Vein endothelial cell (primary cell): ENCODE data around the gene AHSG. TPM values are rescaled to one million over a fixed set of nuclear protein-coding genes. Genes with fewer than 3 reads are reported as not detected.

Experiments
- small RNA-seq: library from RNA; depleted of rRNA; stranded (forward); fragments of <200 nt; gene quantifications from one replicate; pipeline ENCODE3, GENCODE V24; 2012
- total RNA-seq: library from RNA; depleted of rRNA; stranded (reverse); fragments of >200 nt; gene quantifications from 2 replicates; pipeline ENCODE4 v1.2.3, GENCODE V29; 2012

AHSG gene, protein sequence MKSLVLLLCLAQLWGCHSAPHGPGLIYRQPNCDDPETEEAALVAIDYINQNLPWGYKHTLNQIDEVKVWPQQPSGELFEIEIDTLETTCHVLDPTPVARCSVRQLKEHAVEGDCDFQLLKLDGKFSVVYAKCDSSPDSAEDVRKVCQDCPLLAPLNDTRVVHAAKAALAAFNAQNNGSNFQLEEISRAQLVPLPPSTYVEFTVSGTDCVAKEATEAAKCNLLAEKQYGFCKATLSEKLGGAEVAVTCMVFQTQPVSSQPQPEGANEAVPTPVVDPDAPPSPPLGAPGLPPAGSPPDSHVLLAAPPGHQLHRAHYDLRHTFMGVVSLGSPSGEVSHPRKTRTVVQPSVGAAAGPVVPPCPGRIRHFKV
- not detected in 2 replicates for total RNA-seq

DNA sequence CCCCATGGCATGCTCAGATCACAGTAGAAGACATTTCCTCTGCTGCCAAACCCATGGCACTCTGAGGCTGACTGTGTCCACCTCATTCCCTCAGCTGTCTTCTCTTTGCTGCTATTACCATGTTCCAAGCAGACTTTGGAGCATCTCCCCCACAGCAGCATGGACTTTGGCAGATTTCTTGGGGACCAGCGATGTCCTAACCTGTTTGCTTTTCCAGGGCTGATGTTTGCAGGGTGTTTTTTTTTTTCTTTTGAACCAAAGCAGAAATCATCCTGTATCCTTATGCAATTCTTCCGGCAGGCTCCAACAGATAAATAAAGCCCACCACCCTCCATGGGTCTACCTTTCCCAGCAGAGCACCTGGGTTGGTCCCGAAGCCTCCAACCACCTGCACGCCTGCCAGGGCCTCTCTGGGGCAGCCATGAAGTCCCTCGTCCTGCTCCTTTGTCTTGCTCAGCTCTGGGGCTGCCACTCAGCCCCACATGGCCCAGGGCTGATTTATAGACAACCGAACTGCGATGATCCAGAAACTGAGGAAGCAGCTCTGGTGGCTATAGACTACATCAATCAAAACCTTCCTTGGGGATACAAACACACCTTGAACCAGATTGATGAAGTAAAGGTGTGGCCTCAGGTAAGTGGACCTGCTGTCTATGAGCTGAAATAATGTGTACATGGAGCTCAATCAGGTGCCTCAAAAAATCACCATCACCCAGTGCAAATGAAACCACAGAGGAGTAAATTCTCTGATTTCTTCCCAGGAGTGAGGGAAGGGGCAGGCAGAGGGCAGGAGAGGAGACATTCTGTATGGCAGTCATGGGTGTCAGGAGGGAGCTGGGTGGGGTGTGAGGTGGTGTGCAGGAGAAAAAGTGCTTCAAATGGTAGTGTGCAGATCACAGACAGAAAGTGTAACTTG is at the start of gene AHSG:
Gene AHSG (plus strand): TSS at position 340 of the 916 bp plus-strand sequence. CDS start 82 bp downstream, at position 422.

DNA sequence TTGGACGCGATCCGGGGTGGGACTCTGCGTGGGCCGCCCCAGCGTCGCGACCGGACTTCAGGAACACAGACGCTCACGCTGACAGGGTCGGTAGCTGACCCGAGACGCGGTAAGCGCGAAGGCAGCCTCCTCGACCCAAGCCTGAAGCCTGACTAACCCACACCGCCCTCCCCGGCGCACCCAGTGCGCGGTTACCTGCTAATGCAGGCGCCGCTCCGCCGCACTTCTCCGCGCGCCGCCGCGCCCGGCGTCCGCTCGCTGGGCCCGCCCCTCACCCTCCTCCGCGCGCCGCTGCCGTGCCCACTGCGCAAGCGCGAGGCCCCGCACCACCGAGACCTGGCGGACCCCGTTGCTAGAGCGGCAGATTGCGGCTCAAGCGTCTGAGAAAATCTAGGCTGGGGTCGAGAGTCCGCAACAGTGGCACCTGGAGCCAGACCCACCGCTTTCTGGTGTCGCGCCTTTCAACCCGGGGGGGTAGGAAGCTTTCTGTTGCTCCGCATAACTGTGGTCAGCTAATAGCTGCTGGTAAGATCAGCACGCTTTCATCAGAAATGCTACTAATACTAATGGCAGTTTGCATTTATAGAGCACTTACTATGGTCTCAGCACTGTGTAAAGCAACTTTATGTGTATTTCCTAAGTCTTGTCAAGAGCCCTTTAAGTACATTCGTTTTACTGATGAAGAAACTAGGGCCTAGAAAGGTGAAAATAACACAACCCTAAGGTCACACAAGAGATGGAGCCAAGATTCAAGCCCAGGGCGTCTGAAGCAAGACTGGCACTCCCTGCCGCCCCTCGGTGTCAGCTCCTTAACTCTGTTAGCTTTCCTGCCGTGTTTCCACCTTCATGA is 45.6 kb upstream of the AHSG start, which contains the start of gene TBCCD1:
Gene TBCCD1 (minus strand): TSS at position 268 of the 850 bp plus-strand sequence. CDS start 3,010 bp downstream, outside the sequence.

DNA sequence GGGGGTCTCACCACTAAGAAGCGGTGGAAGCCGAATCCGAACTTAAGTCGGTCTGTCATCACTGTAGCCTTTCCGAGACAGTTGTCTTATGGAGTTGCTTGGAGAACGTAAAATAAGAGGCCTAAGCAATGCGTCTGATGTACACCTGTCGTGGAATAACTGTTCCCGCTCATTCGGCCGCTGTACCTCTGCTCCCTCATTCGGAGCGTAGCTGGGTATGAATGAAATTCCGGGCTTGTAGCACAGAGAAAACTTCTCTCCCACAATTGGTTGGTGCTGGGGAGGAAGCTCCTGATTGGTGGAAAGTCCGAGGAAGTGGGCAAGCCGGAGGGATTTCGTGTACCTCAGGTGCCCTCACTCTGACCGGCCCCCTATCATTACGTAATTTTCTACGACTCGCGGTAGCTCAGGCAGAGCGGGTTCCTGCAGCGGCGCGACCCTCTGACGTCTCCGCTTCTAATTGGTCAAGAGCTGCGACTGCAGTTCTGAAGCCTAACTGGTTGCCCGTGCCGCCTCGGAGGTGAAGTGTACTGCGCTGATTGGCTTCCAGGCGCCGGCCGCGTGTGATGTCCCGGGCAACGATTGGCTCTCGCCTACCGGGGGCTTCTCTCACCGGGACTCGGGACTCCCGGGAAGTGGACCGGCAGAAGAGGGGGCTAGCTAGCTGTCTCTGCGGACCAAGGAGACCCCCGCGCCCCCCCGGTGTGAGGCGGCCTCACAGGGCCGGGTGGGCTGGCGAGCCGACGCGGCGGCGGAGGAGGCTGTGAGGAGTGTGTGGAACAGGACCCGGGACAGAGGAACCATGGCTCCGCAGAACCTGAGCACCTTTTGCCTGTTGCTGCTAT is 42.5 kb upstream of the AHSG start, which contains the start of gene DNAJB11:
Gene DNAJB11 (plus strand): TSS at position 625 of the 845 bp plus-strand sequence. CDS start 178 bp downstream, at position 803.

DNA sequence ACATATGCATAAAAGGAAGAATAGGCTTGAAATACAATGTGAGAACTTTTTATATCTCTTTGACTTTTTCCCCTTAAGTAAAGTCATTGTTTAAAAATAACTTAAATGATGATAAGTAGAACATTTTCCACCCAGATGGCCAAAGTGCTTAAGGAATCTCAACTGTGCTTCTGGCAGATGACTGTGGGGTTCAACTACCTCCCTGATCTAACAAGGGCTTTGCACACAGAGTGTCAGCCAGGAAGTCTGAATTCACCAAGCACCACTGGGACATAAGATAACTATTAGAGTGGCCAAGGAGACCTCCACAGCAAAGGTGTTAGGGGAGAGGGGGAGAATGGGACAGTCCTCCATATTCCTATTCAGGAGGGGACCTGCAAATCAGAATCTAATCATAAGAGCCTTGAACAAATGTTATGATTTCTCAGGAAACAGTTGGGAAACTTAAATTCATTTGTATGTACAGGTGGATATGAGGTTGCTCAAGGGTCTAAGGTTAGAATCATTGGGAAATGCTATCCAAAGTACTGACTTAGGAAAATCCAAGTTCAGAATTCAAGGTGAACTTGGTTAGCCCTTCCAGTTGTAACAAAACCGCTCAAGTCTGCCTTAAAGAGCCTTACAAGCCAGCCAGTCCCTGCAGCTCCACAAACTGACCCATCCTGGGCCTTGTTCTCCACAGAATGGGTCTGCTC is 27.1 kb downstream of the AHSG start, which contains the start of gene FETUB:
Gene FETUB (plus strand): TSS at position 622 of the 695 bp plus-strand sequence. CDS start 62 bp downstream, at position 684.

DNA sequence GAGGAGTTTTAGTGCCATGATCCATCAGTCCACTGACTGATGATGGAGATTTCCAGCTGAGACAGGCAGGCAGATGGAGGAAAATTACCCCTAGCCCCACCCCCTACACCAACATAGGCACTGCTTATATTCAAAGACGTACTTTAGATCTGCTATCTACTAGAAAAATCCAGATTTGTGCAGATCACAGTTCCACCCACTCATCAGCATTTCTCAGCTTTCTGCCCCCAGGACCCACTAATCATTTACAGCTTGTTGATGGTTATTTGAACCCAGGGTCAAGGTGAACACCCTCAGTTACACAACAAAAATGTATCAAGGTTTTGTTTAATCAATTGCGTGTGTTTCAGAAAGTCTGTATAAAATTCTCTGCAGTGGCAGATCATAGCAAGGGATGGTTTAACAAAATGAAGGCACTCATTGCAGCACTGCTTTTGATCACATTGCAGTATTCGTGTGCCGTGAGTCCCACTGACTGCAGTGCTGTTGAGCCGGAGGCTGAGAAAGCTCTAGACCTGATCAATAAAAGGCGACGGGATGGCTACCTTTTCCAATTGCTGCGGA is 52.8 kb downstream of the AHSG start, which contains the start of gene HRG:
Gene HRG (plus strand): TSS at position 390 of the 564 bp plus-strand sequence. CDS start 18 bp downstream, at position 408.

Small RNAs within 50 kb of the gene (small RNA-seq; reads per million reads assigned to genes)
- gene RF00017 = not detected

Other genes starting within 250 kb of the AHSG start
- gene CRYGS, start 68.7 kb upstream of the AHSG start, total RNA-seq = 1.3 TPM in 2 replicates
- gene TBCCD1, start 45.7 kb upstream of the AHSG start, total RNA-seq = 16.3 and 23.8 TPM in 2 replicates
- gene DNAJB11, start 42.3 kb upstream of the AHSG start, total RNA-seq = 41.8 and 56.0 TPM in 2 replicates
- gene FETUB, start 27.3 kb downstream of the AHSG start, total RNA-seq = not detected in 2 replicates
- gene HRG, start 53.0 kb downstream of the AHSG start, total RNA-seq = not detected in 2 replicates
- not detected in 2 replicates for gene KNG1, start 104.3 kb downstream of the AHSG start, total RNA-seq
- 383 and 453 TPM in 2 replicates for gene EIF4A2, start 170.5 kb downstream of the AHSG start, total RNA-seq
- gene RFC4, start 193.4 kb downstream of the AHSG start, total RNA-seq = 13.4 and 22.9 TPM in 2 replicates
- gene ADIPOQ, start 229.7 kb downstream of the AHSG start, total RNA-seq = not detected in 2 replicates